C1 segment of cervical spinal cord (tissue), 14 donors: ENCODE data around the gene PCDHGB6.
A peak's percentile ranks its signal among the peaks of the same experiment; 100 is the strongest.
"Not testable (repeated sequence)": the region's sequence is repeated elsewhere in the genome, so short reads cannot be mapped to it uniquely, and the experiment has no call there.

Experiments used
- DNase-seq, 14 donors: peaks; one replicate each; lab custom pipeline; 2025; lab: John Stamatoyannopoulos, UW

Gene PCDHGB6

DNA sequence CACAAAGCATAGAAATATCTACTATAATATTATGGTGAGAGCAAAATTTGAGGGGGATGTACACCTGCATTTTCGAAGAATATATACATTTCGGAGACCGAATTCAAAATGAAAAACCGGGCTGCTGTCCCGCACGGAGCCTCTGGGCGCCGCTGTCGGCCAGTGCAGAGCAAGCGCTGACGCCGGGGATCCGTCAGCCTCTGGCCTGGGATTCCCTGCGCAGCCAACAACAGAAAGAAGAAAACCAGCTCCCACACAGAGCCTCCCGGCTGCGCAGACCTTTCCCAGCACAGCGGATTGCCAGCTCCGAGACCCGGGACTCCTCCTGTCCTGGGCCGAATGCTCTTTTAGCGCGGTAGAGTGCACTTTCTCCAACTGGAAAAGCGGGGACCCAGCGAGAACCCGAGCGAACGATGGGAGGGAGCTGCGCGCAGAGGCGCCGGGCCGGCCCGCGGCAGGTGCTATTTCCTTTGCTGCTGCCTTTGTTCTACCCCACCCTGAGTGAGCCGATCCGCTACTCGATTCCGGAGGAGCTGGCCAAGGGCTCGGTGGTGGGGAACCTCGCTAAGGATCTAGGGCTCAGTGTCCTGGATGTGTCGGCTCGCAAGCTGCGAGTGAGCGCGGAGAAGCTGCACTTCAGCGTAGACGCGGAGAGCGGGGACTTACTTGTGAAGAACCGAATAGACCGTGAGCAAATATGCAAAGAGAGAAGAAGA lies at the start of gene PCDHGB6:
PCDHGB6 (plus strand) TSS at position 232 of the 716 bp plus-strand sequence; CDS start at position 414, 182 bp downstream.
- DNase-seq: peak in 1 of 14 donors; percentile 21

DNA sequence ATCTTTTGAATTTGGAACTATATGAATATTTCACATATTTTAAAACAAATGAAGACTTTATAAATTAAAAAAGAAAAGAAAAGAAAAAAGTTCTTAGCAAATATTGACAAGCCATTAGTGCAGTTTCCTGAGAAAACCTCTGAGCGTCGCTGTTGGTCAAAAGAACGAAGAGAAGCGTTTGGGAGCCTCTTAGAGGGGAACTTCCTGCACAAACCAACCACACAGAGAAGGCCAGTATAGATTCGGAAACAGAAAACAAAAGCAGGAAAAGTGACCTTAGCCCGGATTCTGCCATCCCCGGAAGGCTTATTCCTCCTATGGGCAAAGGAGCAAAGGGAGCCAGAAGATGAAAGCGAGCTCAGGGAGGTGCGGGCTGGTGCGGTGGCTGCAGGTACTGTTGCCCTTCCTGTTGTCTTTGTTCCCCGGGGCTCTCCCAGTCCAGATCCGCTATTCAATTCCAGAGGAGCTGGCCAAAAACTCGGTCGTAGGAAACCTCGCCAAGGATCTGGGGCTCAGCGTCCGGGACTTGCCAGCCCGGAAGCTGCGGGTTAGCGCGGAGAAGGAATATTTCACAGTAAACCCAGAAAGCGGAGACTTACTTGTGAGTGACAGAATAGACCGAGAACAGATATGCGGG lies 47.9 kb upstream of the PCDHGB6 start, which contains the start of gene PCDHGB2:
PCDHGB2 (plus strand) TSS at position 205 of the 637 bp plus-strand sequence; CDS start at position 347, 142 bp downstream.
- DNase-seq: no peak

DNA sequence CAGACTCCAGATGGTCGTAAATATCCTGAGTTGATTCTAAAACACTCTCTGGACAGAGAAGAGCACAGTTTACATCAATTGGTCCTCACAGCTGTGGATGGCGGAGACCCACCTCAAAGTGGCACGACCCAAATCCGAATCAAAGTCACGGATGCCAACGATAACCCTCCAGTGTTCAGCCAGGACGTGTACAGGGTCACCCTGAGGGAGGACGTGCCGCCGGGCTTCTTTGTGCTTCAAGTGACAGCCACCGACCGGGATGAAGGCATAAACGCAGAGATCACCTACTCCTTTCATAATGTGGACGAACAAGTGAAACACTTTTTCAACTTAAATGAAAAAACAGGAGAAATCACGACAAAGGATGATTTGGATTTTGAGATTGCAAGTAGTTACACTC lies 47.1 kb upstream of the PCDHGB6 start:
- DNase-seq: no peak

DNA sequence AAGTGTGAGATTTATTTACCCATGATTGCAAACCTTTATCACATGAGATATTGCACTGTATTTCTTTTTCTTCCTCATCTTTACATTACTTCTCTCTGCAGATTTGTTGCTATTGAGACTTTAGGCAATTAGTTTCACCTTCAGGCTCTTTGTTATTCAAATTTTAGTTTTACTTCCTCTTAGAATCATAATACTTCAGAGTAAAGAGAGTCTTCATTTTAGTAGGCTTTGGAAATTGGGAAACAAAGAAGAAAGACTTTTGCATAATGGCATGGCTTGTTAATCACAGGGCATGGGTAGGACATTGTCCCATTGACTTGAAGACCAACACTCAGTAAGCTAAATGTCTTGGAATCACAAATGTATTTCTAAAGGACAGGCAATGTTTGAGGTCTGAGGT lies 45.1 kb upstream of the PCDHGB6 start:
- no peak for DNase-seq

DNA sequence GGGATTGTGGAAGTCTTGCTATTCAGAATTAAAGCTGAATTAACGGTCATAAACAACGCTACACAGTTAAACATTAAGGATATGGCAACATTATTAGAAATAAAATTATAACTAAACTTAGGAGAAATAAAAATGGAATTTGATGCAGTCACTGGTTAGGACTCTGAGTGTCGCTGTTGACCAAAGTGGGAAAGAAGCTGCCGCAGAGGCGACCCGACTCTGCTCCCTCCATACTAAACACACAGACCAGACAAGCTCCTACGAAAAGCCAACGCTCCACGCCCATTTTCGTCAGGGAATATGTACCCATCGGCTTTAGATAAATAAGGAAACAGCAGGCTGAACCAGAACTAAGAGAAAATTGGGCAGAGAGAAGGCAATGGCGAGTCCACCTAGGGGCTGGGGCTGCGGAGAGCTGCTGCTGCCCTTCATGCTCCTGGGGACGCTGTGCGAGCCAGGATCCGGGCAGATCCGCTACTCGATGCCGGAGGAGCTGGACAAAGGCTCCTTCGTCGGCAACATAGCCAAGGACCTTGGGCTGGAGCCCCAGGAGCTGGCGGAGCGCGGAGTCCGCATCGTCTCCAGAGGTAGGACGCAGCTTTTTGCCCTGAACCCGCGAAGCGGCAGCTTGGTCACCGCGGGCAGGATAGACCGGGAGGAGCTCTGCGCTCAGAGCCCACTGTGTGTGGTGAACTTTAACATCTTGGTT lies 43.7 kb upstream of the PCDHGB6 start, which contains the start of gene PCDHGA5:
PCDHGA5 (plus strand) TSS at position 211 of the 709 bp plus-strand sequence; CDS start at position 380, 169 bp downstream.
- no peak for DNase-seq

DNA sequence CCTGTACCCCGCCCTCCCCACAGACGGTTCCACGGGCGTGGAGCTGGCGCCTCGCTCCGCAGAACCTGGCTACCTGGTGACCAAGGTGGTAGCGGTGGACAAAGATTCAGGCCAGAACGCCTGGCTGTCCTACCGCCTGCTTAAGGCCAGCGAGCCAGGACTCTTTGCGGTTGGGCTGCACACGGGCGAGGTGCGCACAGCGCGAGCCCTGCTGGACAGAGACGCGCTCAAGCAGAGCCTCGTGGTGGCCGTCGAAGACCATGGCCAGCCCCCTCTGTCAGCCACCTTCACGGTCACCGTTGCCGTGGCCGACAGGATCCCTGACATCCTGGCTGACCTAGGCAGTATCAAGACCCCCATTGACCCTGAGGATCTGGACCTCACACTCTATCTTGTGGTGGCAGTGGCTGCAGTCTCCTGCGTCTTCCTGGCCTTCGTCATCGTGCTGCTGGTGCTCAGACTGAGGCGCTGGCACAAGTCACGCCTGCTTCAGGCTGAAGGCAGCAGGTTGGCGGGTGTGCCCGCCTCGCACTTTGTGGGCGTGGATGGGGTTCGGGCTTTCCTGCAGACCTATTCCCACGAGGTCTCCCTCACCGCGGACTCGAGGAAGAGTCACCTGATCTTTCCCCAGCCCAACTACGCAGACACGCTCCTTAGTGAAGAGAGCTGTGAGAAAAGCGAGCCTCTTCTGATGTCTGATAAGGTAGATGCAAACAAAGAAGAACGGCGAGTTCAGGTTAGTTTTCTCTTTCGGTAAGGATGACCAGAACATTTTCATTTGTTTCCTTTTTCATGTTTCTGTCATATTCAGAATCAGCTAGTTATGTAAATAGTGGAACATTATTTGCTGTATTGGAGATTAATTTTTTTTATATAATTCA lies 41.6 kb upstream of the PCDHGB6 start:
- no peak for DNase-seq

DNA sequence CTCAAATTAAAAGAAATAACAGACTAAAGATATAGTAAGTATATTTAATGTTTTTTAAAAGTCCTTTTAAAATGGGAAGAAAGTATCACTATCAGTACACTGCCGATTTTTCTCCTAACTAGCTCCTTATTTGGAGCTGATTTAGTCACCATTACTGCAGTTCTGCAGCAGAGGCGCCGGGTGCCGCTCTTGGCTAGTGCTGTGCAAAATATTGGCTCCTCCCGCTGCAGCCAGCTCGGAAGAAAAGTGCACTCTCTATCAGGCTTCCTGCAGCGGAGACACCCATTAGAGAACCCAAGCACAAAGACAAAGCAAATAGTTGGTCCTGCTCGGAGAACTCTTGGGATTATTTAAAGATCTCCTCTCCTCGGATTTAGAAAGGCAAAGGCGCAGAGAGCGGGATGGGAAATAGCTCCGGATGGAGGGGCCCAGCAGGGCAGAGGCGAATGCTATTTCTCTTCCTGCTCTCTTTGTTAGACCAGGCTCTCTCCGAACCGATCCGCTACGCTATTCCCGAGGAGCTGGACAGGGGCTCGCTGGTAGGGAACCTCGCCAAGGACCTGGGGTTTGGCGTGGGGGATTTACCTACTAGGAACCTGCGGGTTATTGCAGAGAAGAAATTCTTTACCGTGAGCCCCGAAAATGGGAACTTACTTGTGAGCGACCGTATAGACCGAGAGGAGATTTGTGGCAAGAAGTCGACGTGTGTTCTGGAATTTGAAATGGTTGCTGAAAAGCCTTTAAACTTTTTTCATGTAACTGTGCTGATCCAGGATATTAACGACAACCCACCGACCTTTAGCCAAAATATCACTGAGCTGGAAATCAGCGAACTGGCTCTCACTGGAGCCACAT lies 37.6 kb upstream of the PCDHGB6 start, which contains the start of gene PCDHGB3:
PCDHGB3 (plus strand) TSS at position 249 of the 855 bp plus-strand sequence; CDS start at position 402, 153 bp downstream.
- no peak for DNase-seq

DNA sequence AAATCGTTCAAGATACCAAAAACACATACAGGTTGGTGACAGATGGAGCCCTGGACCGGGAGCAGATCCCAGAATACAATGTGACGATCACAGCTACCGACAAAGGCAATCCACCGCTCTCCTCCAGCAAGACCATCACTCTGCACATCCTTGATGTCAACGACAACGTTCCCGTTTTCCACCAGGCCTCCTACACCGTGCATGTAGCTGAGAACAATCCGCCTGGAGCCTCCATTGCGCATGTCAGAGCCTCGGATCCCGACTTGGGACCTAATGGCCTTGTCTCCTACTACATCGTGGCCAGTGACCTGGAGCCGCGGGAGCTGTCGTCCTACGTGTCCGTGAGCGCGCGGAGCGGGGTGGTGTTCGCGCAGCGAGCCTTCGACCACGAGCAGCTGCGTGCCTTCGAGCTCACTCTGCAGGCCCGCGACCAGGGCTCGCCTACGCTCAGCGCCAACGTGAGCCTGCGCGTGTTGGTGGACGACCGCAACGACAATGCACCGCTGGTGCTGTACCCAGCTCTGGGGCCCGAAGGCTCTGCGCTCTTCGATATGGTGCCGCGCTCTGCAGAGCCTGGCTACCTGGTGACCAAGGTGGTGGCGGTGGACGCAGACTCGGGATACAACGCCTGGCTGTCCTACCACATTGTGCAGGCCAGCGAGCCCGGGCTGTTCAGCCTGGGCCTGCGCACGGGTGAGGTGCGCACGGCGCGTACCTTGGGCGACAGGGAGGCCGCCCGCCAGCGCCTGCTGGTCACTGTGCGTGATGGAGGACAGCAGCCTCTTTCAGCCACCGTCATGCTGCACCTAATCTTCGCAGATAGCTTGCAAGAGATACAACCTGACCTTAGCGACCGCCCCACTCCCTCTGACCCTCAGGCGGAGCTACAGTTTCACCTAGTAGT lies 36.0 kb upstream of the PCDHGB6 start:
- no peak for DNase-seq

DNA sequence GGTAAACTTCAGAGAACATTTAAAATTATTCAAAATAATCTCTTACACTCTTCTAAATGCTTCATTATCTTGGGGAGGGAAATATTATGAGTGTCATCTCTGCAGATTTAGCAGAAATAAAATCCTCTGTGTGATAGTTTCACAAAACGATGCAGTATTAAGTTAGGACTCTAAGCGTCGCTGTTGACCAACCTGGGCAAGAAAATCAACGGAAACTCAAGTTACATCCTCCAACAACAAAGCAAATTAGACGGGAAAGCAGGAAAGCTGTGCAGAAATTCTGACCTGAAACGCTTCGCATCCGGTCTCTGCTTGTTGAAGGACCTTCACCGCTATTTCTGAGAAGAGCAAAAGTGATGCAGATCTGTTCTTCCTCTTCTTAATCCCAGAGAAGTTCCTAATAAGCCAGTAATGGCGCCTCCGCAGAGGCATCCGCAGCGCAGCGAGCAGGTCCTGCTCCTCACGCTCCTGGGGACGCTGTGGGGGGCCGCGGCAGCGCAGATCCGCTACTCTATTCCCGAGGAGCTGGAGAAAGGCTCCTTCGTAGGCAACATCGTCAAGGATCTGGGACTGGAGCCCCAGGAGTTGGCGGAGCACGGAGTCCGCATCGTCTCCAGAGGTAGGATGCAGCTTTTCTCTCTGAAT lies 34.0 kb upstream of the PCDHGB6 start, which contains the start of gene PCDHGA6:
PCDHGA6 (plus strand) TSS at position 219 of the 645 bp plus-strand sequence; CDS start at position 412, 193 bp downstream.
- no peak for DNase-seq

DNA sequence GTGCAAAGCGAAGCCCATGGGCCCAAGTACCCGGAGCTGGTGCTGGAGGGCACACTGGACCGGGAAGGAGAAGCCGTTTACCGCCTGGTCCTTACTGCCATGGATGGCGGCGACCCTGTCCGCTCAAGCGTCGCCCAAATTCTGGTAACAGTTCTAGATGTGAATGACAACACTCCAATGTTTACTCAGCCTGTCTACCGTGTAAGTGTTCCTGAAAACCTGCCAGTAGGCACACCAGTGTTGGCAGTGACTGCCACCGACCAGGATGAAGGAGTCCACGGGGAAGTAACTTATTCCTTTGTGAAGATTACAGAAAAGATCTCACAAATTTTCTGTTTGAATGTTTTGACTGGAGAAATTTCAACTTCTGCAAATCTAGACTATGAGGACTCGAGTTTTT lies 33.2 kb upstream of the PCDHGB6 start:
- DNase-seq: no peak

DNA sequence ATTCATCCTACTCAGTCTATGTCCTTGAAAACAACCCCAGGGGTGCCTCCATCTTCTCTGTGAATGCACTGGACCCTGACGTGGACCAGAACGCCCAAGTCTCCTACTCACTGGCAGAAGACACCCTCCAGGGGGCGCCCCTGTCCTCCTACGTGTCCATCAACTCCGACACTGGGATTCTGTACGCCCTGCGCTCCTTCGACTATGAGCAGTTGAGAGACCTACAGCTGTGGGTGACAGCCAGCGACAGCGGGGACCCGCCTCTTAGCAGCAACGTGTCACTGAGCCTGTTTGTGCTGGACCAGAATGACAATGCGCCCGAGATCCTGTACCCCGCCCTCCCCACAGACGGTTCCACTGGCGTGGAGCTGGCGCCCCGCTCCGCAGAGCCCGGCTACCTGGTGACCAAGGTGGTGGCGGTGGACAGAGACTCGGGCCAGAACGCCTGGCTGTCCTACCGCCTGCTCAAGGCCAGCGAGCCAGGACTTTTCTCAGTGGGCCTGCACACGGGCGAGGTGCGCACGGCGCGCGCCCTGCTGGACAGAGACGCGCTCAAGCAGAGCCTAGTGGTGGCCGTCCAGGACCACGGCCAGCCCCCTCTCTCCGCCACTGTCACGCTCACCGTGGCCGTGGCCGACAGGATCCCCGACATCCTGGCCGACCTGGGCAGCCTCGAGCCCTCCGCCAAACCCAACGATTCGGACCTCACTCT lies 32.2 kb upstream of the PCDHGB6 start:
- not testable (repeated sequence) for DNase-seq

DNA sequence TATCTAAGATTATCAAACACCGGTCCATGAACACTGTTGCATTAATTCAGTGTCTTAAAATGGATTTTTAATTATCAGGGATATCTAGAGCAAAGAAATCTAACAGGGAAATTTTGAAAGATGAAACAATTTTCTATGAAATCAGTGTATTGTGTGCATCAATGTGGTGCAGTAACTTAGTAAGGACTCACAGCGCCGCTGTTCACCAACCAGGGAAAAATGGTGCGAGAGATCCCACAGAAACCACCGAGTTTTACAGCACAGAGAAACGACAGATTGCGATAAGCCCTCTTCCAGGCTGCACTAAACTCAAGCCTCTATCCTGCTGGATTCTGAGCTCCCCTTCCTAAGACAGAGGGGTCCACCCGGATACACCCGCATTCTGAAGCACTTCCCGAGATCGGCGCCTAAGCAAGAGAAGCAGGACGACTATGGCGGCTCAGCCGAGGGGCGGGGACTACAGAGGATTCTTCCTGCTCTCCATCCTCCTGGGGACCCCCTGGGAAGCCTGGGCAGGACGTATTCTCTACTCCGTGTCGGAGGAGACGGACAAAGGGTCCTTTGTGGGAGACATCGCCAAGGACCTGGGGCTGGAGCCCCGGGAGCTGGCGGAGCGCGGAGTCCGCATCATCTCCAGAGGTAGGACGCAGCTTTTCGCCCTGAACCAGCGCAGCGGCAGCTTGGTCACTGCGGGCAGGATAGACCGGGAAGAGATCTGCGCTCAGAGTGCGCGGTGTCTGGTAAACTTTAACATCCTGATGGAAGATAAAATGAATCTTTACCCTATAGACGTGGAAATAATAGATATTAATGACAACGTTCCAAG lies 25.1 kb upstream of the PCDHGB6 start, which contains the start of gene PCDHGA7:
PCDHGA7 (plus strand) TSS at position 274 of the 826 bp plus-strand sequence; CDS start at position 432, 158 bp downstream.
- DNase-seq: no peak

DNA sequence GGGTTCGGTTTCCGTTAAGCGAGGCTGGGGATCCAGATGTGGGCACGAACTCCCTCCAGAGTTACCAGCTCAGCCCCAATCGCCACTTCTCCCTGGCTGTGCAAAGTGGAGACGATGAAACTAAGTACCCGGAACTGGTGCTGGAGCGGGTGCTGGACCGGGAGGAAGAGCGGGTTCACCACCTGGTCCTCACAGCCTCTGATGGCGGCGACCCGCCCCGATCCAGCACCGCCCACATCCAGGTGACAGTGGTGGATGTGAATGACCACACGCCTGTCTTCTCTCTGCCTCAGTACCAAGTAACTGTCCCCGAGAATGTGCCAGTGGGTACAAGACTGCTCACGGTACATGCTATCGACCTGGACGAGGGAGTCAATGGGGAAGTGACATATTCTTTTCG lies 24.5 kb upstream of the PCDHGB6 start:
- no peak for DNase-seq

DNA sequence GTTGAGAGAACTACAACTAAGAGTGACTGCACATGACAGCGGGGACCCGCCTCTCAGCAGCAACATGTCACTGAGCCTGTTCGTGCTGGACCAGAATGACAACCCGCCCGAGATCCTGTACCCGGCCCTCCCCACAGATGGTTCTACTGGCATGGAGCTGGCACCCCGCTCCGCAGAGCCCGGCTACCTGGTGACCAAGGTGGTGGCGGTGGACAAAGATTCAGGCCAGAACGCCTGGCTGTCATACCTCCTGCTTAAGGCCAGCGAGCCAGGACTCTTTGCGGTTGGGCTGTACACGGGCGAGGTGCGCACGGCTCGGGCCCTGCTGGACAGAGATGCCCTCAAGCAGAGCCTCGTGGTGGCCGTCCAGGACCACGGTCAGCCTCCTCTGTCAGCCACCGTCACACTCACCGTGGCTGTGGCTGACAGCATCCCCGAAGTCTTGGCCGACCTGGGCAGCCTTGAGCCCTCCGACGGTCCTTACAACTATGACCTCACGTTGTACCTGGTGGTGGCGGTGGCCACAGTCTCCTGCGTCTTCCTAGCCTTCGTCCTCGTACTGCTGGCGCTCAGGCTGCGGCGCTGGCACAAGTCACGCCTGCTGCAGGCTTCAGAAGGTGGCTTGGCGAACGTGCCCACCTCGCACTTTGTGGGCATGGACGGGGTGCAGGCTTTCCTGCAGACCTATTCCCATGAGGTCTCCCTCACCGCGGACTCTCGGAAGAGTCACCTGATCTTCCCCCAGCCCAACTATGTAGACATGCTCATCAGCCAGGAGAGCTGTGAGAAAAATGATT lies 23.2 kb upstream of the PCDHGB6 start:
- no peak for DNase-seq

DNA sequence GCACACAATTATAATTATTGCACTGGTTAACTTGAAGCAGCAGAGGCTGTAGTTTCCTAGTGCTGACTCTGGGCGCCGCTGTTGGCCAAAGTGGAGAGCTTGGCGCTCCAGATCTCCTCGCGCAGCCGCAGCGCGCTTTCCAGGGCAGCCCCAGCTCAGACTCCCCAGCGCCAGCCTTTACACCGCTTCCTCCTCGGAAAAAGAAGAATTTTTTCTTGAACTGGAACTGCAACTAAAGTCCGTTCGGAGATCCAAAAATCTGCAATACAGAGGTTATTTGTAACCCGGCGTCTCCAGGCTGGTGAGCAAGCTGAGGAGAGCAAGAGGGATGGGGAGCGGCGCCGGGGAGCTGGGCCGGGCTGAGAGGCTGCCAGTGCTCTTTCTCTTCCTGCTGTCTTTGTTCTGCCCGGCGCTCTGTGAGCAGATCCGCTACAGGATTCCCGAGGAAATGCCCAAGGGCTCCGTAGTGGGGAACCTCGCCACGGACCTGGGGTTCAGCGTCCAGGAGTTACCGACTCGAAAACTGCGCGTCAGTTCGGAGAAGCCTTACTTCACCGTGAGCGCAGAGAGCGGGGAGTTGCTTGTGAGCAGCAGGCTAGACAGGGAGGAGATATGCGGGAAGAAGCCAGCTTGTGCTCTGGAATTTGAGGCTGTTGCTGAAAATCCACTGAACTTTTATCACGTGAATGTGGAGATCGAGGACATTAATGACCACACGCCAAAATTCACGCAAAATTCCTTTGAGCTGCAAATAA lies 20.1 kb upstream of the PCDHGB6 start, which contains the start of gene PCDHGB4:
PCDHGB4 (plus strand) TSS at position 142 of the 755 bp plus-strand sequence; CDS start at position 329, 187 bp downstream.
- not testable (repeated sequence) for DNase-seq
